CD4-positive, alpha-beta memory T cell (primary cell): Measurements from ENCODE around the gene TFB2M. TPM values are rescaled to one million over a fixed set of nuclear protein-coding genes. Genes with fewer than 3 reads are reported as not detected.

Source experiments
- CTCF ChIA-PET: fragments of 350-600 bp; sonication (Branson Sonifier 250); formaldehyde crosslinking; loops from one replicate; lab custom pipeline; 2021; ENCODE audit warnings: inconsistent platforms; ENCODE audit not compliant: partially characterized antibody; lab: Charles Lee
- POLR2A ChIA-PET: fragments of 350-600 bp; sonication (Branson Sonifier 250); formaldehyde crosslinking; loops from one replicate; lab custom pipeline; 2021; ENCODE audit not compliant: partially characterized antibody; lab: Charles Lee
- DNase-seq, 5 donors: peaks; one replicate each; pipeline versions ENCODE4 v3.0.0 to v3.0.0-alpha.2; 2020 to 2022; ENCODE audit warnings: mixed read lengths in 1 of 5
- H3K27ac ChIP-seq: one replicate; pipeline ENCODE4 v1.7.0; 2013; ENCODE audit warnings: low read depth, low read length
- H3K27me3 ChIP-seq: 2 replicates; pipeline ENCODE4 v1.7.0; 2013; ENCODE audit warnings: mild to moderate bottlenecking, low read length, moderate library complexity; ENCODE audit not compliant: insufficient read depth
- H3K36me3 ChIP-seq: 2 replicates; pipeline ENCODE4 v1.7.0; 2013; ENCODE audit warnings: mild to moderate bottlenecking, low read length, moderate library complexity; ENCODE audit not compliant: insufficient read depth
- H3K4me1 ChIP-seq: 2 replicates; pipeline ENCODE4 v1.7.0; 2013; ENCODE audit warnings: mild to moderate bottlenecking, low read length, moderate library complexity; ENCODE audit not compliant: insufficient read depth
- H3K4me3 ChIP-seq, 2 donors: one replicate each; pipeline ENCODE4 v1.7.0; 2013; ENCODE audit warnings: low read length in 2 of 2, mild to moderate bottlenecking in 1 of 2
- H3K9me3 ChIP-seq, 2 donors: one replicate each; pipeline ENCODE4 v1.7.0; 2013; ENCODE audit warnings: low read length in 2 of 2, control low read depth in 1 of 2; ENCODE audit not compliant: control insufficient read depth in 1 of 2
- H3K27ac Mint-ChIP-seq, 7 donors: one replicate each; pipeline ENCODE4 v1.8.0; 2020 to 2021; ENCODE audit warnings: mixed read lengths in 7 of 7, mild to moderate bottlenecking in 6 of 7, inconsistent platforms in 3 of 7, moderate library complexity in 3 of 7
- H3K27me3 Mint-ChIP-seq, 2 donors: one replicate each; pipeline ENCODE4 v1.8.0; 2020 to 2021; ENCODE audit warnings: mixed read lengths in 2 of 2
- H3K36me3 Mint-ChIP-seq, 2 donors: one replicate each; pipeline ENCODE4 v1.8.0; 2020 to 2021; ENCODE audit warnings: mixed read lengths in 2 of 2, inconsistent platforms in 1 of 2, mild to moderate bottlenecking in 1 of 2
- H3K4me1 Mint-ChIP-seq, 4 donors: one replicate each; pipeline ENCODE4 v1.8.0; 2020 to 2021; ENCODE audit warnings: mixed read lengths in 4 of 4, mild to moderate bottlenecking in 1 of 4
- H3K4me3 Mint-ChIP-seq, 8 donors: one replicate each; pipeline ENCODE4 v1.8.0; 2020 to 2021; ENCODE audit warnings: mixed read lengths in 8 of 8, mild to moderate bottlenecking in 7 of 8, moderate library complexity in 6 of 8, inconsistent platforms in 3 of 8
- H3K9me3 Mint-ChIP-seq, 8 donors: one replicate each; pipeline ENCODE4 v1.8.0; 2020 to 2021; ENCODE audit warnings: mixed read lengths in 8 of 8, mild to moderate bottlenecking in 5 of 8, inconsistent platforms in 3 of 8, moderate library complexity in 1 of 8
- intact Hi-C: fragments of 100-400 bp; cut with micrococcal nuclease; formaldehyde crosslinking; loops from one replicate; pipeline ENCODE4 v1.15.1; 2023
- polyA plus RNA-seq, 2 donors: library from polyadenylated mRNA; unstranded; fragments of 300-500 nt; fragmentation: Illumina TruSeq; gene quantifications; one replicate each; pipeline ENCODE4 v1.2.3, GENCODE V29; 2021
- total RNA-seq, 2 experiments: library from RNA; stranded (reverse); gene quantifications; one replicate each; pipeline ENCODE4 v1.2.3, GENCODE V29; 2021

TFB2M gene
- total and polyA plus RNA-seq, 4 experiments from 2014 or later = 8.8 to 29.0 (median 13.0) TPM

DNA sequence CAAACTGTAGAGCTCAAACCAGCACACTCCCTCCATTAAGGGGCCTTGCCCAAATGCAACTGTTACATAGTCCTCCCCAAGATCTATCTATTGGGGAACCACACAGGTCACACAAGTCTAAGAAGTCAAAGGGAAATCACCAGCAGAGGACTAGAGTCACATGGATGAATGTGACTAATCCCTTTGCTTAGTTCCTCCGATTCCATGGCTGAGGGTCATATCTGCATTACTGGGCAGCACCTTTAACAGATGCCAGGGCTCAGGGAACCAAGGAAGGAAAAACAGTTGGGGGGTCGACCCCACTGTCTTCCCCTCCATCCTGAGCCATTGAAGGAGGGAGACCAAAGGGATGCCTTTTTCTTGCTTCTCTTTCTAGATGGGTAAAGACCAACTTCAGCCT is 35.6 kb downstream of the TFB2M start:
- no peaks in the 10 kb centered on the region for H3K9me3 ChIP-seq
- no peaks in the 10 kb centered on the region for H3K36me3 ChIP-seq
- H3K27me3 ChIP-seq = no peaks in the 10 kb centered on the region
- H3K4me1 Mint-ChIP-seq = peaks cover 2 to 7% (median 5%) of the 10 kb centered on the region in 4 donors
- peaks cover 0 to 28% (median 12%) of the 10 kb centered on the region in 8 donors for H3K9me3 Mint-ChIP-seq
- no peak overlapping the region for H3K4me3 ChIP-seq
- DNase-seq = no peak
- intact Hi-C loops = no loop called here
- ChIA-PET CTCF (interaction anchor here (1.1 kb wide), 1 partner anchor 22 kb away, joined by 3 read pairs; no protein-coding TSS in a partner anchor), POLR2A (no interaction called here)
- peaks cover 2% of the 10 kb centered on the region in 2 donors for H3K27me3 Mint-ChIP-seq
- H3K4me1 ChIP-seq = no peaks in the 10 kb centered on the region
- H3K36me3 Mint-ChIP-seq = peaks cover 0 to 4% of the 10 kb centered on the region in 2 donors
- no peak overlapping the region for H3K4me3 Mint-ChIP-seq
- H3K27ac ChIP-seq = no peak overlapping the region
- H3K27ac Mint-ChIP-seq = no peak overlapping the region

DNA sequence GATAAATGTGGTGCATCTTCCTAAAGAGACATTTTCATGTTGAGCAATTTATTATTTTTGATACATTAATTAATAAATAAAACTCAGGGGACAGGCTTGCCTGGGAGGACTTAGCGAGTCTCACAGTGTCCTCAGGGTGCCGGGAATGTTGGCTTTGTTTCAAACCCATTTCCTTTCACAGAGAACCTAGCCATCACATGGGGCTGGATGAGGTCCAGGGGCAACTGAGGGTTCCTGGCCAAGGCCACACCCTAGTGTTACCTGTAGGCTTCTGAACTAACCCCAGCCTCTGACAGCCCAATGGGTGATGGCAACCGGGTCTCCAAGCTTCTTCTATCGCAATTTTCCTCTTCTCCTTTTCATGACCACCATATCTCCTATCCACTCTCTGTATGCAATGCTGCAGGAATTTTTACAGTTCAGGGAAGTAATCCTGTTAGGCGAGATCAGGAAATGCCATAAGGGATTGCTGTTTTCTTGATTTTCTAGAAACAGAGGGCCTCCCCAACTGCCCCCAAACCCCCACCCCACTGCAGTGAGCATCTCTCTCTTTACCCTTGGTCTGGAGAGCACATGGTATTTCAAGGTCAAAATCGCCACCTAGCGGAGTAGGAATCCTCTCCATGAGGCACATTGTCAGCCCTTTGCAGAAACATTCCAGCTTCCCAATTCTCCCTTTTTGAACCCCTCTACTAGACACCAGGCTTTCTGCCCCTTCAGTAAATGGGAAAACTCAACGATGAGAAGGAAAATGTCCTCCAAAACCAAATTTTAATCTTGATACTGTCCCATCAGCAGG is 36.9 kb downstream of the TFB2M start:
- intact Hi-C loops = no loop called here
- Histone ChIP-seq H3K27ac (no peak overlapping the region), H3K9me3 (no peaks in the 10 kb centered on the region), H3K4me3 (no peak overlapping the region), H3K27me3 (no peaks in the 10 kb centered on the region), H3K36me3 (no peaks in the 10 kb centered on the region), H3K4me1 (no peaks in the 10 kb centered on the region)
- Mint-ChIP-seq H3K4me1 (peaks cover 2 to 12% (median 5%) of the 10 kb centered on the region in 4 donors), H3K27ac (no peak overlapping the region), H3K4me3 (no peak overlapping the region), H3K9me3 (peaks cover 0 to 28% (median 12%) of the 10 kb centered on the region in 8 donors), H3K27me3 (peaks cover 2% of the 10 kb centered on the region in 2 donors), H3K36me3 (peaks cover 0 to 4% of the 10 kb centered on the region in 2 donors)
- POLR2A ChIA-PET = no interaction called here
- CTCF ChIA-PET = no interaction called here
- no peak for DNase-seq

DNA sequence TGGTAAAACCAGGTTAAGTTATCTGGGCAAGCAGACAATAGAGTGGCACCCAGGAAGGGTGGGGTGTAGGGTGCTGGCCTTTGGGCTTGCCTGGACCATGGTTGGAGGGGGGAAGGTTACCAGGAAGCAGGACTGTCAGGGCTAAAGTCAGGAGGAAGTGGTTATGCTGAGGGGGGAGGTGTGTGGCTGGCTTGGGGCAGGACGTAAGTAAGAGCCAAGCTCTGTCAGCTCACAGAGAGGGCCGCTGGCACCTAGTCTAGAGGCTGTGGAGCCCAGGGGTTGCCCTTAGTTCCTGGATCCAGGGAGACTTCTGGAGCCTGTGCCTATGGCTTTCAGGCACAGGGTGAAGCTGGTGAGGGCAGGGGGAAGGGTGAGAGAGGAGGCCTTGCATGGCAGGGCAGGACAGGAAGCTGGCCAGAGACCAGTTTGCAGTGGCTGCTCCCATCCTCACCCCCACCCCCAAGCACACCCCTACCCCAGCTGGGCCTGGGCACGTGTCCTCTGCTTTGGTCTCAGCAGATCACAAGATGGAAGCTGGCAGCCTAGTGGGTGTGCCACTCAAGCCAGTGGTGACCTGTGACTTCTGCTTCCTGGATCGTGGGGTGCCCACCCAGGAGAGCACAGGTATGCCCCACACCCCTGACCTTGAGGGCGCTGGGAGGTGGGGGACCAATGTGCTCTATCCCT is 38.5 kb downstream of the TFB2M start:
- POLR2A ChIA-PET = no interaction called here
- H3K4me3 ChIP-seq = no peak overlapping the region
- H3K27me3 ChIP-seq = no peaks in the 10 kb centered on the region
- H3K27ac ChIP-seq = no peak overlapping the region
- Mint-ChIP-seq H3K4me3 (peak overlapping the region in 2 of 8 donors; percentile 8 to 9), H3K9me3 (peaks cover 0 to 28% (median 12%) of the 10 kb centered on the region in 8 donors), H3K27ac (peak overlapping the region in 5 of 7 donors; percentile 8 to 93 (median 57)), H3K36me3 (peaks cover 0 to 4% of the 10 kb centered on the region in 2 donors), H3K27me3 (peaks cover 2% of the 10 kb centered on the region in 2 donors), H3K4me1 (peaks cover 2 to 12% (median 5%) of the 10 kb centered on the region in 4 donors)
- intact Hi-C loops = no loop called here
- no peaks in the 10 kb centered on the region for H3K9me3 ChIP-seq
- no peak for DNase-seq
- H3K4me1 ChIP-seq = no peaks in the 10 kb centered on the region
- CTCF ChIA-PET = no interaction called here
- no peaks in the 10 kb centered on the region for H3K36me3 ChIP-seq

DNA sequence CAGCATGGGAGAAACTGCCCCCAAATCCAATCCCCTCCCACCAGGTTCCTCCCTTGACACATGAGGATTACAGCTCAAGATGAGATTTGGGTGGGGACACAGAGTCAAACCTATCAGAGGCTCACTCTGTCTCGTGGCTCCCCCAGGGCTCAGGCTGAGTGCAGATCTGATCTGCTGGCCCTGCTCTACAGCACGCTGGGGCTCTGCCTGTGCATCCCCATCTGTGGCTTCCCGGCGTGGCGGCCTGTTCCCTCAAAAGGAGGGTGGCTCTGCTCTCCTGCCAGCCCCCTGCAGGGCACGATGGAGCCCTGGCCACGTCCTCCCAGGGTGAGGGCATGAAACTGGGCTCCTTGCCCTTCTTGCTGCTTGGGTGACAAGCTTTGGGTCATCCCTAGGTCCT is 39.1 kb downstream of the TFB2M start:
- ChIA-PET CTCF (no interaction called here), POLR2A (no interaction called here)
- Mint-ChIP-seq H3K4me1 (peaks cover 2 to 12% (median 5%) of the 10 kb centered on the region in 4 donors), H3K36me3 (peaks cover 0 to 4% of the 10 kb centered on the region in 2 donors), H3K27ac (peak overlapping the region in 4 of 7 donors; percentile 8 to 93 (median 50)), H3K27me3 (peaks cover 2% of the 10 kb centered on the region in 2 donors), H3K4me3 (peak overlapping the region in 1 of 8 donors; percentile 8), H3K9me3 (peaks cover 0 to 24% (median 12%) of the 10 kb centered on the region in 8 donors)
- Histone ChIP-seq H3K4me1 (no peaks in the 10 kb centered on the region), H3K27me3 (no peaks in the 10 kb centered on the region), H3K36me3 (no peaks in the 10 kb centered on the region), H3K27ac (no peak overlapping the region), H3K9me3 (no peaks in the 10 kb centered on the region), H3K4me3 (no peak overlapping the region)
- DNase-seq = no peak
- intact Hi-C loops = no loop called here

DNA sequence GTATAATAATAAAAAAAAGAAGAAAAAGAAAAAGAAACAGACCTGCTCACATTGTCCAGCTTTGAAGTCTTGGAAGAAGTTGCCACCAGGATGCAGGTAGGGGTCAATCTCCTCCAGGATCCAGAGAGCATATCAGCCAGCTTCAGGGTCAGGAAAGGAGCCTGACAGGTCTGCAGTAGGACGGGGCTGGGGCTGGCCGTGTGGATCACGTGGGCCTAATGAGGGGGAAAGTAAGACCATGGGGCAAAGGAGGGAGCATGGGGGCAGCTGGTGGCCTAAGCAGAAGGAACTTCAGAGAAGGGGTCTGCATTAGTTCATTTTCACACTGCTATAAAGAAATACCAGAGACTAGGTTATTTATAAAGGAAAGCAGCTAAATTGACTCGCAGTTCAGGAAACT is 39.7 kb downstream of the TFB2M start:
- intact Hi-C loops = no loop called here
- Histone ChIP-seq H3K27ac (no peak overlapping the region), H3K9me3 (no peaks in the 10 kb centered on the region), H3K36me3 (no peaks in the 10 kb centered on the region), H3K4me3 (no peak overlapping the region), H3K4me1 (no peaks in the 10 kb centered on the region), H3K27me3 (no peaks in the 10 kb centered on the region)
- peaks cover under 1 to 2% of the 10 kb centered on the region in 2 donors for H3K27me3 Mint-ChIP-seq
- DNase-seq = no peak
- peaks cover 0 to 3% of the 10 kb centered on the region in 2 donors for H3K36me3 Mint-ChIP-seq
- H3K4me3 Mint-ChIP-seq = no peak overlapping the region
- H3K9me3 Mint-ChIP-seq = peaks cover 0 to 18% (median 11%) of the 10 kb centered on the region in 8 donors
- no peak overlapping the region for H3K27ac Mint-ChIP-seq
- H3K4me1 Mint-ChIP-seq = peaks cover 2 to 12% (median 5%) of the 10 kb centered on the region in 4 donors
- ChIA-PET POLR2A (no interaction called here), CTCF (no interaction called here)

DNA sequence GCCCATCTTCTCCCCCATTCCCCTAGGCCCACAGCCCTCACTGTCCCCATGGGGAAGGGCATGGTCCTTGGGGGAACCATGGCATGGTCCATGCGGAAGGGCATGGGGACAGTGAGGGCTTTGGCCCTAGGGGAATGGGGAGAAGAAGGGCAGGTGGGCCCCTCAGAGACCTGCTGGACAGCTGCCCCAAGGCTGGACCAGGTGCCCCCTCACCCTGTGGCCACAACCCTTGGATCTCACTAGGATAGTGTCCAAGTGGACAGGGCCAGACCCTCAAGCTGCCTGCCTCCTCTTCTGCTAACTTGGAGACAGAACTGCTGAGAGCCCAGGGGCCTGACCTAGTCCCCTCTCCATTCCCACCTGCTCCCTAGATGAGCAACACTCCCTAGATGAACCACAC is 46.5 kb downstream of the TFB2M start:
- Mint-ChIP-seq H3K27me3 (no peaks in the 10 kb centered on the region), H3K9me3 (peaks cover 0 to 21% (median 14%) of the 10 kb centered on the region in 8 donors), H3K4me1 (peaks cover 0 to under 1% (median under 1%) of the 10 kb centered on the region in 4 donors), H3K27ac (no peak overlapping the region), H3K36me3 (peaks cover 0 to 1% of the 10 kb centered on the region in 2 donors), H3K4me3 (no peak overlapping the region)
- Histone ChIP-seq H3K27ac (no peak overlapping the region), H3K4me1 (no peaks in the 10 kb centered on the region), H3K9me3 (peaks cover 6 to 24% of the 10 kb centered on the region in 2 donors), H3K27me3 (no peaks in the 10 kb centered on the region), H3K4me3 (no peak overlapping the region), H3K36me3 (no peaks in the 10 kb centered on the region)
- ChIA-PET CTCF (no interaction called here), POLR2A (no interaction called here)
- DNase-seq = no peak
- intact Hi-C loops = no loop called here
